ENCODE results near the gene LRRC3.

The LRRC3 gene

GRCh38 chr21:44441581-44442265, 13.6 kb upstream of the LRRC3 start:
- Histone ChIP-seq H3K4me3 (ENCODE audit: low read depth, low read length) (no peak overlapping the region), H3K27ac (ENCODE audit: low read depth, low read length) (no peak overlapping the region), H3K9me3 (ENCODE audit: control insufficient read depth, insufficient read depth, low read depth, low read length) (no peaks in the 10 kb centered on the region), H3K36me3 (ENCODE audit: control insufficient read depth, insufficient read depth, low read length) (no peaks in the 10 kb centered on the region), H3K4me1 (ENCODE audit: control insufficient read depth, insufficient read depth, low read length) (no peaks in the 10 kb centered on the region), H3K27me3 (ENCODE audit: control insufficient read depth, insufficient read depth, low read length) (no peaks in the 10 kb centered on the region), H3K9ac (ENCODE audit: low read length) (no peak overlapping the region)

GRCh38 chr21:44442266-44443125, 12.8 kb upstream of the LRRC3 start:
- Histone ChIP-seq H3K27ac (ENCODE audit: low read depth, low read length) (no peak overlapping the region), H3K36me3 (ENCODE audit: control insufficient read depth, insufficient read depth, low read length) (no peaks in the 10 kb centered on the region), H3K9ac (ENCODE audit: low read length) (no peak overlapping the region), H3K4me1 (ENCODE audit: control insufficient read depth, insufficient read depth, low read length) (no peaks in the 10 kb centered on the region), H3K9me3 (ENCODE audit: control insufficient read depth, insufficient read depth, low read depth, low read length) (no peaks in the 10 kb centered on the region), H3K4me3 (ENCODE audit: low read depth, low read length) (no peak overlapping the region), H3K27me3 (ENCODE audit: control insufficient read depth, insufficient read depth, low read length) (no peaks in the 10 kb centered on the region)

GRCh38 chr21:44443291-44443890, 11.9 kb upstream of the LRRC3 start:
- H3K27me3 ChIP-seq (ENCODE audit: control insufficient read depth, insufficient read depth, low read length), result no peaks in the 10 kb centered on the region
- no peaks in the 10 kb centered on the region for H3K9me3 ChIP-seq (ENCODE audit: control insufficient read depth, insufficient read depth, low read depth, low read length)
- no peak overlapping the region for H3K27ac ChIP-seq (ENCODE audit: low read depth, low read length)
- H3K4me1 ChIP-seq (ENCODE audit: control insufficient read depth, insufficient read depth, low read length), result no peaks in the 10 kb centered on the region
- H3K36me3 ChIP-seq (ENCODE audit: control insufficient read depth, insufficient read depth, low read length), result no peaks in the 10 kb centered on the region
- H3K4me3 ChIP-seq (ENCODE audit: low read depth, low read length), result no peak overlapping the region
- no peak overlapping the region for H3K9ac ChIP-seq (ENCODE audit: low read length)

GRCh38 chr21:44443891-44444285, 11.4 kb upstream of the LRRC3 start:
- Histone ChIP-seq H3K27ac (ENCODE audit: low read depth, low read length) (no peak overlapping the region), H3K27me3 (ENCODE audit: control insufficient read depth, insufficient read depth, low read length) (no peaks in the 10 kb centered on the region), H3K4me3 (ENCODE audit: low read depth, low read length) (no peak overlapping the region), H3K9ac (ENCODE audit: low read length) (no peak overlapping the region), H3K9me3 (ENCODE audit: control insufficient read depth, insufficient read depth, low read depth, low read length) (no peaks in the 10 kb centered on the region), H3K36me3 (ENCODE audit: control insufficient read depth, insufficient read depth, low read length) (no peaks in the 10 kb centered on the region), H3K4me1 (ENCODE audit: control insufficient read depth, insufficient read depth, low read length) (no peaks in the 10 kb centered on the region)

GRCh38 chr21:44444286-44444931, 10.9 kb upstream of the LRRC3 start:
- H3K4me3 ChIP-seq (ENCODE audit: low read depth, low read length), result no peak overlapping the region
- no peak overlapping the region for H3K9ac ChIP-seq (ENCODE audit: low read length)
- no peaks in the 10 kb centered on the region for H3K27me3 ChIP-seq (ENCODE audit: control insufficient read depth, insufficient read depth, low read length)
- H3K9me3 ChIP-seq (ENCODE audit: control insufficient read depth, insufficient read depth, low read depth, low read length), result no peaks in the 10 kb centered on the region
- no peak overlapping the region for H3K27ac ChIP-seq (ENCODE audit: low read depth, low read length)
- H3K4me1 ChIP-seq (ENCODE audit: control insufficient read depth, insufficient read depth, low read length), result no peaks in the 10 kb centered on the region
- no peaks in the 10 kb centered on the region for H3K36me3 ChIP-seq (ENCODE audit: control insufficient read depth, insufficient read depth, low read length)

- no peak overlapping the region for H3K27ac ChIP-seq (ENCODE audit: low read depth, low read length)
- no peak overlapping the region for H3K4me3 ChIP-seq (ENCODE audit: low read depth, low read length)
- H3K36me3 ChIP-seq (ENCODE audit: control insufficient read depth, insufficient read depth, low read length), result no peaks in the 10 kb centered on the region
- H3K4me1 ChIP-seq (ENCODE audit: control insufficient read depth, insufficient read depth, low read length), result no peaks in the 10 kb centered on the region
- no peak overlapping the region for H3K9ac ChIP-seq (ENCODE audit: low read length)
- no peaks in the 10 kb centered on the region for H3K27me3 ChIP-seq (ENCODE audit: control insufficient read depth, insufficient read depth, low read length)
- H3K9me3 ChIP-seq (ENCODE audit: control insufficient read depth, insufficient read depth, low read depth, low read length), result no peaks in the 10 kb centered on the region
These were observed 10.0 kb upstream of the LRRC3 start for GRCh38 chr21:44445145-44445812.

GRCh38 chr21:44448651-44449131, 6.6 kb upstream of the LRRC3 start:
- H3K4me1 ChIP-seq (ENCODE audit: control insufficient read depth, insufficient read depth, low read length), result no peaks in the 10 kb centered on the region
- no peaks in the 10 kb centered on the region for H3K27me3 ChIP-seq (ENCODE audit: control insufficient read depth, insufficient read depth, low read length)

GRCh38 chr21:44449473-44450363, 5.6 kb upstream of the LRRC3 start:
- H3K36me3 ChIP-seq (ENCODE audit: control insufficient read depth, insufficient read depth, low read length), result no peaks in the 10 kb centered on the region
- peaks cover 4% of the 10 kb centered on the region; the same call in 1 of the 2 replicates for H3K4me1 ChIP-seq (ENCODE audit: control insufficient read depth, insufficient read depth, low read length)
- H3K9ac ChIP-seq (ENCODE audit: low read length), result no peak overlapping the region
- H3K27ac ChIP-seq (ENCODE audit: low read depth, low read length), result no peak overlapping the region
- no peak overlapping the region for H3K4me3 ChIP-seq (ENCODE audit: low read depth, low read length)
- no peaks in the 10 kb centered on the region for H3K9me3 ChIP-seq (ENCODE audit: control insufficient read depth, insufficient read depth, low read depth, low read length)
- H3K27me3 ChIP-seq (ENCODE audit: control insufficient read depth, insufficient read depth, low read length), result 0 out of 2 replicates have a peak, but pooled peaks cover 8% of the 10 kb centered on the region

More at GRCh38 chr21:44448651-44449131, 6.6 kb upstream of the LRRC3 start:
- Histone ChIP-seq H3K27ac (ENCODE audit: low read depth, low read length) (no peak overlapping the region), H3K4me3 (ENCODE audit: low read depth, low read length) (no peak overlapping the region), H3K9me3 (ENCODE audit: control insufficient read depth, insufficient read depth, low read depth, low read length) (no peaks in the 10 kb centered on the region), H3K36me3 (ENCODE audit: control insufficient read depth, insufficient read depth, low read length) (no peaks in the 10 kb centered on the region), H3K9ac (ENCODE audit: low read length) (no peak overlapping the region)

GRCh38 chr21:44450402-44450801, 4.9 kb upstream of the LRRC3 start:
- Histone ChIP-seq H3K4me3 (ENCODE audit: low read depth, low read length) (no peak overlapping the region), H3K9me3 (ENCODE audit: control insufficient read depth, insufficient read depth, low read depth, low read length) (no peaks in the 10 kb centered on the region), H3K36me3 (ENCODE audit: control insufficient read depth, insufficient read depth, low read length) (no peaks in the 10 kb centered on the region), H3K27ac (ENCODE audit: low read depth, low read length) (no peak overlapping the region), H3K9ac (ENCODE audit: low read length) (no peak overlapping the region), H3K27me3 (ENCODE audit: control insufficient read depth, insufficient read depth, low read length) (0 out of 2 replicates have a peak, but pooled peaks cover 8% of the 10 kb centered on the region), H3K4me1 (ENCODE audit: control insufficient read depth, insufficient read depth, low read length) (peaks cover 4% of the 10 kb centered on the region; the same call in 1 of the 2 replicates)
